Kidney (tissue), 14 donors: ENCODE results near the gene NT5DC4. TPM values are rescaled to one million over a fixed set of nuclear protein-coding genes. Genes with fewer than 3 reads are reported as not detected.

Source experiments
- DNase-seq, 5 donors: peaks; one replicate each; pipeline ENCODE4 v3.0.0-alpha.2; 2013 to 2020
- FAIRE-seq: peaks from 2 replicates; lab custom pipeline; 2012; peaks lifted over from hg19 to GRCh38; lab: Jason Lieb, UNC
- H3K27ac ChIP-seq, 2 donors: one replicate each; pipeline ENCODE4 v1.7.0; 2013; ENCODE audit warnings: low read depth in 2 of 2, low read length in 2 of 2, inconsistent platforms in 1 of 2
- H3K27me3 ChIP-seq: one replicate; pipeline ENCODE4 v1.7.1; 2013; ENCODE audit warnings: low read length, inconsistent platforms; ENCODE audit not compliant: control insufficient read depth, insufficient read depth
- H3K36me3 ChIP-seq, 3 donors: one replicate each; pipeline versions ENCODE4 v1.7.0 to v1.7.1; 2013; ENCODE audit warnings: low read length in 3 of 3, control low read depth in 1 of 3, inconsistent platforms in 1 of 3; ENCODE audit not compliant: insufficient read depth in 3 of 3, control insufficient read depth in 2 of 3
- H3K4me1 ChIP-seq, 3 donors: one replicate each; pipeline versions ENCODE4 v1.7.0 to v1.7.1; 2013; ENCODE audit warnings: low read length in 3 of 3, inconsistent platforms in 1 of 3, low read depth in 1 of 3; ENCODE audit not compliant: control insufficient read depth in 2 of 3, insufficient read depth in 2 of 3
- H3K4me3 ChIP-seq, 3 donors: one replicate each; pipeline versions ENCODE4 v1.7.0 to v1.8.1; 2013; ENCODE audit warnings: low read length in 3 of 3, control low read depth in 1 of 3, inconsistent platforms in 1 of 3
- H3K9ac ChIP-seq, 3 donors: one replicate each; pipeline versions ENCODE4 v1.7.0 to v1.7.1; 2013; ENCODE audit warnings: low read length in 3 of 3, control low read depth in 1 of 3, inconsistent platforms in 1 of 3
- H3K9me3 ChIP-seq, 3 donors: one replicate each; pipeline versions ENCODE4 v1.7.0 to v1.7.1; 2013; ENCODE audit warnings: low read length in 3 of 3, control low read depth in 1 of 3, inconsistent platforms in 1 of 3; ENCODE audit not compliant: control insufficient read depth in 2 of 3, insufficient read depth in 1 of 3
- intact Hi-C: fragments of 100-400 bp; cut with DNase I; formaldehyde crosslinking; loops from one replicate; pipeline ENCODE4 v1.11.1; 2022
- polyA plus RNA-seq: library from polyadenylated mRNA; stranded (reverse); fragments of 350-450 nt; fragmentation: Illumina TruSeq; extraction: RNeasy Lipid Tissue Mini Kit (QIAGEN cat#74804); gene quantifications from one replicate; pipeline ENCODE4 v1.2.3, GENCODE V29; 2014; ENCODE audit warnings: low read depth, low replicate concordance; ENCODE audit not compliant: insufficient read depth
- total RNA-seq: library from RNA; stranded (reverse); fragmentation: NEBNext Ultra II Directional; extraction: Animal tissue kit (Norgen Biotek cat#: 25700); gene quantifications from one replicate; pipeline ENCODE4 v1.2.1, GENCODE V29; 2021
- TF ChIP-seq, protein P1 (sequence below): IDR thresholded peaks from 3 replicates; pipeline ENCODE4 v1.5.1; 2012; ENCODE audit warnings: mild to moderate bottlenecking, moderate library complexity, borderline replicate concordance; ENCODE audit not compliant: insufficient read depth; ENCODE audit errors: extremely low read depth
- donor health status: control.
- donor health status: control.
- donor health status: control.
- donor health status: control.
- donor health status: control.
- donor health status: DM: yes; HTN: yes; CAD: no.
- donor health status: Normal renal cell carcinoma (clear cell type).

Gene NT5DC4
- total and polyA plus RNA-seq, 2 donors from 2014 or later: not detected

- no peak overlapping the region for H3K9ac ChIP-seq
- no peaks in the 10 kb centered on the region for H3K4me1 ChIP-seq
- TF ChIP-seq, protein P1, sequence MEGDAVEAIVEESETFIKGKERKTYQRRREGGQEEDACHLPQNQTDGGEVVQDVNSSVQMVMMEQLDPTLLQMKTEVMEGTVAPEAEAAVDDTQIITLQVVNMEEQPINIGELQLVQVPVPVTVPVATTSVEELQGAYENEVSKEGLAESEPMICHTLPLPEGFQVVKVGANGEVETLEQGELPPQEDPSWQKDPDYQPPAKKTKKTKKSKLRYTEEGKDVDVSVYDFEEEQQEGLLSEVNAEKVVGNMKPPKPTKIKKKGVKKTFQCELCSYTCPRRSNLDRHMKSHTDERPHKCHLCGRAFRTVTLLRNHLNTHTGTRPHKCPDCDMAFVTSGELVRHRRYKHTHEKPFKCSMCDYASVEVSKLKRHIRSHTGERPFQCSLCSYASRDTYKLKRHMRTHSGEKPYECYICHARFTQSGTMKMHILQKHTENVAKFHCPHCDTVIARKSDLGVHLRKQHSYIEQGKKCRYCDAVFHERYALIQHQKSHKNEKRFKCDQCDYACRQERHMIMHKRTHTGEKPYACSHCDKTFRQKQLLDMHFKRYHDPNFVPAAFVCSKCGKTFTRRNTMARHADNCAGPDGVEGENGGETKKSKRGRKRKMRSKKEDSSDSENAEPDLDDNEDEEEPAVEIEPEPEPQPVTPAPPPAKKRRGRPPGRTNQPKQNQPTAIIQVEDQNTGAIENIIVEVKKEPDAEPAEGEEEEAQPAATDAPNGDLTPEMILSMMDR: no peak
- intact Hi-C loops: no loop called here
- H3K27me3 ChIP-seq: no peaks in the 10 kb centered on the region
- FAIRE-seq: no peak
- no peaks in the 10 kb centered on the region for H3K36me3 ChIP-seq
- DNase-seq: no peak
- no peak overlapping the region for H3K4me3 ChIP-seq
- no peak overlapping the region for H3K27ac ChIP-seq
- no peaks in the 10 kb centered on the region for H3K9me3 ChIP-seq
Observed at GRCh38 chr2:112699984-112700667, 20.7 kb upstream of the NT5DC4 start.

- no peak overlapping the region for H3K27ac ChIP-seq
- DNase-seq: no peak
- FAIRE-seq: no peak
Observed at GRCh38 chr2:112701052-112701451, 19.8 kb upstream of the NT5DC4 start.

GRCh38 chr2:112703684-112704083 lies 17.1 kb upstream of the NT5DC4 start:
- no peak for DNase-seq
- Histone ChIP-seq H3K9ac (no peak overlapping the region), H3K4me1 (peaks cover 0 to 3% (median 0%) of the 10 kb centered on the region in 3 donors), H3K4me3 (no peak overlapping the region), H3K27me3 (no peaks in the 10 kb centered on the region), H3K36me3 (no peaks in the 10 kb centered on the region), H3K9me3 (no peaks in the 10 kb centered on the region), H3K27ac (no peak overlapping the region)
- intact Hi-C loops: no loop called here
- FAIRE-seq: no peak
- TF ChIP-seq, protein P1: no peak

More at GRCh38 chr2:112701052-112701451, 19.8 kb upstream of the NT5DC4 start:
- no peak overlapping the region for H3K4me3 ChIP-seq
- H3K4me1 ChIP-seq: peaks cover 0 to 2% (median 0%) of the 10 kb centered on the region in 3 donors
- no peaks in the 10 kb centered on the region for H3K27me3 ChIP-seq
- H3K36me3 ChIP-seq: no peaks in the 10 kb centered on the region
- TF ChIP-seq, protein P1: no peak
- no peak overlapping the region for H3K9ac ChIP-seq
- no peaks in the 10 kb centered on the region for H3K9me3 ChIP-seq
- intact Hi-C loops: no loop called here

DNA sequence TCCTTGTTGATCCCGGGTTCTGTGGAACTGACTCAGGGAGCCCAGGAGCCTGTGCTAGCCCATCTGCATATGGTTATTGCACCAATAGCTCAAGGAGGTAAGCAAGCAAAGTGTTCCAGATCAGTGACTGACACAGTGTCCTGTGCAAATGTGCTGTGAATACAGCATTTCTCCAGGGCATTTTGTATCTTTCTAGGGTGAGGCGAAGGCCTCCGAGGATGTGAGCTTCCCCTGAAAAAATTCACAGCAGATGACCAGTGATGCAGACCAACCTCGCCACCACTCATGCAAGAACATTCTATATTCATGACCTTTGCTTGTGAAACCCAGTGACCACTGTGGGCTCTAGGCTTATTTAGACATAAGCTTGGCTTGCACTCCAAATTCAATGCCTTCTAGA lies 15.2 kb upstream of the NT5DC4 start:
- intact Hi-C loops: no loop called here
- H3K27ac ChIP-seq: no peak overlapping the region
- FAIRE-seq (no peak), DNase-seq (peak in 1 of 5 donors; percentile 7)
- H3K9ac ChIP-seq: no peak overlapping the region
- no peak overlapping the region for H3K4me3 ChIP-seq
- H3K4me1 ChIP-seq: peaks cover 0 to 3% (median 0%) of the 10 kb centered on the region in 3 donors
- H3K9me3 ChIP-seq: no peaks in the 10 kb centered on the region
- TF ChIP-seq, protein P1: no peak
- H3K36me3 ChIP-seq: no peaks in the 10 kb centered on the region
- no peaks in the 10 kb centered on the region for H3K27me3 ChIP-seq
